SJSA1 (cell line): ENCODE results near the gene TPD52L2. TPM values are rescaled to one million over a fixed set of nuclear protein-coding genes. Genes with fewer than 3 reads are reported as not detected.

Source experiments
- DNase-seq, 2 experiments: peaks; one replicate each; pipeline ENCODE4 v3.0.0-alpha.2; 2015 to 2020; ENCODE audit warnings: low spot score in 2 of 2, low read depth in 1 of 2
- H3K27ac ChIP-seq: fragments of 250-450 bp; sonication (Bioruptor Pico); 2 replicates; pipeline ENCODE4 v1.5.1; 2020; ENCODE audit warnings: mild to moderate bottlenecking, moderate library complexity
- H3K27me3 ChIP-seq: fragments of 250-450 bp; sonication (Bioruptor Pico); replicated peaks from 2 replicates; pipeline ENCODE4 v1.5.1; 2020; ENCODE audit warnings: mild to moderate bottlenecking, moderate library complexity
- H3K36me3 ChIP-seq: fragments of 250-450 bp; sonication (Bioruptor Pico); 2 replicates; pipeline ENCODE4 v1.5.1; 2020; ENCODE audit warnings: mild to moderate bottlenecking
- H3K4me1 ChIP-seq: fragments of 250-450 bp; sonication (Bioruptor Pico); replicated peaks from 2 replicates; pipeline ENCODE4 v1.6.1; 2021; ENCODE audit warnings: mild to moderate bottlenecking
- H3K4me3 ChIP-seq: fragments of 250-450 bp; sonication (Bioruptor Pico); 2 replicates; pipeline ENCODE4 v1.5.1; 2020; ENCODE audit warnings: mild to moderate bottlenecking
- H3K9me3 ChIP-seq: fragments of 250-450 bp; sonication (Bioruptor Pico); replicated peaks from 2 replicates; pipeline ENCODE4 v1.5.1; 2020; ENCODE audit warnings: mild to moderate bottlenecking
- total RNA-seq: library from RNA; depleted of rRNA; stranded (reverse); fragments of >200 nt; shearing (Covaris generic); gene quantifications from 2 replicates; pipeline ENCODE4 v1.2.3, GENCODE V29; 2014

The TPD52L2 gene
- total RNA-seq, 1 experiment from 2014 or later = 101 TPM

DNA sequence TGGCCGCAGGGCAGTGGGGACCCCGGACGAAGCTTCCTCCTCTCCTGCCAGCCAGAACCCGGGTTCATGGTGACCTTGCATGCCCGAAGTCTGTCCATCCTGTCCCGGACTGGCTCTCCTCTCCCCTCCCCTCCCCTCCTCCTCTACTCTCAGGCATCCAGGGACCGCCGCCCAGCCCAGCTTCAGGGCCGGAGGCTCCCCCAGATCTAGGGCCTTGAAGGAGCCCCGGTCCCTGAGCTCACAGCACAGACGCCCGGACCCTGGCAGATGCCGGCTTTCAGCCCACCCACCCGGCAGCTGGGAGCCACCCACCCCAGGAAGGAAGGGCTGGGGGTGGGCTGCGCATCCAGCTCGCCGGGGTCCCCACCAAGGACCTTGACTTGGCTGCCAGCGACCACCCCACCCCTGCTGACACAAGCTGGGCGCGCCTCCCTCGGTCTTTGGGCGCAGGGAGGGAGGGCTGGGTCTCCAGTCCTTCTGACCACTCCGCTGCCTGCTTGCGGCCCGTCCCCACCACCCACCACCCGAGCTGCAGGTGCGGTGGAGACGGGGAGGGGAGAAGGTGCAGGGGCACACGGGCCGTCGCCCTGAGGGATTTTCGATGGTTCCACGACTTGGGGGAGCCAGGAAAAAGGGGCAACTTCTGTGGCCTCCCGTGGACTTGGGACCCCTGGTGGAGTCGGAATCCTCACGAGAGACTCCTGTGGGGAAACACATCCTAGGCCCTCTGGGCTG, 9.5 kb upstream of the TPD52L2 start:
- no peak overlapping the region for H3K4me3 ChIP-seq
- H3K27me3 ChIP-seq = no peaks in the 10 kb centered on the region

GRCh38 chr20:63856098-63856511, 9.0 kb upstream of the TPD52L2 start:
- peaks cover 5% of the 10 kb centered on the region for H3K36me3 ChIP-seq
- H3K4me1 ChIP-seq = peaks cover 18% of the 10 kb centered on the region
- DNase-seq = no peak
- no peak overlapping the region for H3K27ac ChIP-seq
- H3K4me3 ChIP-seq = no peak overlapping the region
- H3K9me3 ChIP-seq = no peaks in the 10 kb centered on the region
- H3K27me3 ChIP-seq = no peaks in the 10 kb centered on the region

More for the DNA sequence above, 9.5 kb upstream of the TPD52L2 start:
- Histone ChIP-seq H3K36me3 (no peaks in the 10 kb centered on the region), H3K27ac (no peak overlapping the region), H3K4me1 (peaks cover 18% of the 10 kb centered on the region), H3K9me3 (no peaks in the 10 kb centered on the region)
- no peak for DNase-seq

DNA sequence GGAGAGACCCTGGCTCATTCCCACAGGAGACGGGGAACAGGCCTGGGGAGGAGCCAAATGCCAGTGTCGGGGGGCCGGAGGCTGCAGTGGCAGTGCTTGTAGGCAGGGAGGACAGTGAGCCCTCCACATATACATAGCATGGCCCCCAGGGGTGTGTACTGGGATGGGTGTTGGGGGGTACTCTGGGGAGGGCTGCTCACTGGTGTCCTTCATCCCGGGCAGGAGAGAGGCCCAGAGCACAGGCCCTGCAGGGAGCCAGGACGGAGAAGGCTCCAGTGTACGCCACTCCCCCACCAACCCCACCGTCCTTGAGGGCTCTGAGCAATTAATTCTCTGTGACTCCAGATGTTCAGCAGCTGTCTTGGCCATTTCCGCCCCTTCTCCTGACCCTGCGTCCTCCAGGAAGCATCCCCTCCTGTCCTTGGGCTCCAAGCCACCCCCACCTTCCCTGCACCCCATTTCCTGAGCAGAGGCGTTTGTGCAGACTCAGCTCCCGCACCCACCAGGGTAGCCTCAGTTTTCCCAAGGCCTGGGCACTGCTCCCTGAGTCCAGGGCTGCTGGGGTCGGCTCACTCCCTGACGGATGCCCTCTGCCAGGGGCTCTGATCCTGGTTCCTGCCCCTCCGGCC, 7.2 kb upstream of the TPD52L2 start:
- Histone ChIP-seq H3K4me3 (no peak overlapping the region), H3K27me3 (no peaks in the 10 kb centered on the region), H3K36me3 (peaks cover 18% of the 10 kb centered on the region), H3K9me3 (no peaks in the 10 kb centered on the region), H3K4me1 (peaks cover 18% of the 10 kb centered on the region), H3K27ac (no peak overlapping the region)
- no peak for DNase-seq

- Histone ChIP-seq H3K36me3 (peaks cover 24% of the 10 kb centered on the region), H3K9me3 (no peaks in the 10 kb centered on the region), H3K4me1 (peaks cover 15% of the 10 kb centered on the region), H3K4me3 (no peak overlapping the region), H3K27me3 (no peaks in the 10 kb centered on the region), H3K27ac (no peak overlapping the region)
- DNase-seq = no peak
Observed at GRCh38 chr20:63858393-63859165, 6.5 kb upstream of the TPD52L2 start.

DNA sequence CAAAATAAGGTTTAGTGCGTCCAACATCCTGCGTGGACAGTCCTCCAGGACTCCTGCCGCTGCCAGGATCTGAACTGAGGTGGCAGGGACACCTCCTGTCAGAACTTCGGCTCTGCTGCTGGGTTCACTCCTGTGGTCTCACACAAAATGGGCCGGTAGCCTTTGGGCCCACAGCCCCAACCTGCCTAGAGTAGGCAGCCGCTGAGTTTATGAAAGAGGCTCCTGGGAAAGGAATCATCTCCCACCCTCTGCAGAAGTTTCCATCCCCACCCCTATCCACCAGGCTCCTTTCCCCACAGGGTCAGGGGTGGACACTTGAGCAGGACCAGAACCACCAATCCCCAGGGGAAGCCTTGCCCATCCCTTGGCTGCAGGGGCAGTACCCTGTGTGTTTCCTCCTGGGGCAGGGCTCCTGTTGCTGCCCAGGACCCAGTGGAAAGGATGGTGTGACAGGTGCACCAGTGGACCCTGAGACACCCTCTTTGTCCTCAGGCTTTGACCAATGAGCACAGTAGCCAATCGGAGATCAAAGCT, 5.8 kb upstream of the TPD52L2 start:
- Histone ChIP-seq H3K4me1 (peaks cover 15% of the 10 kb centered on the region), H3K27me3 (no peaks in the 10 kb centered on the region), H3K27ac (no peak overlapping the region), H3K4me3 (no peak overlapping the region), H3K9me3 (no peaks in the 10 kb centered on the region), H3K36me3 (peaks cover 29% of the 10 kb centered on the region)
- no peak for DNase-seq

DNA sequence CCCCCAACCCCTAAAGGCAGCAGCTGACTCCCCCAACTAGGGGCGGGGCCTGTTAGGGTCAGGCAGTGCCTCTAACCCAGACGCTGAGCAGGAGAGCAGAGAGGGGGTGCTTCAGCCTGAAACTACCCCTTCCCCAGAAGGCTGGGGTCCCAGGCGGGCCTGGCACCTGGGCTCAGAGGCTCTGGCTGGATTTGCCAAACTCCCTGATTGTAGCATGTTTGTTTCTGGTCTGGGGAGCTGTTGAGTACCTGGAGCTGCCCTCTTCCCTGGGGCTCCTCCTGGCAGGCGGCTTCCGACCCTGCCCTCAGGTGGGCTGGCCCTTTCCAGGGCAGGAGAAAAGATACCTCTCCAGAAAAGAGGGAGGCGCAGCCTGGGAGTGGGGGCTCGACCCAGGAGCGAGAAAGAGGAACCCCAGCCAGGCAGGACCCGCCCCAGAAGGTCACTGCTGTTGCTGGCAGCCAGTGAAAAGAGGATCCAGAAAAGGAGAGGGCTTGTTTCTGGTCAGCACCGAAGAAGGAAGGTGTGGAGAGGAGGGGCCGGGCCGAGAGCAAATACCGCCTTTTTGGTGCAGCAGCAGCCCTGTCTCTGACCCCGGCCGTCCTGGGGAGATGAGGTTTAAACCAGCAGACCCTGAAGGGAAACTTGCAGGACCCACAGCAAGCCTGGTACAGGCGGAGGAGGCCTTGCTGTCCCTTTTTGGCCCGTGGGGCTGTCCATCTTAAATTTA, 4.6 kb upstream of the TPD52L2 start:
- no peaks in the 10 kb centered on the region for H3K9me3 ChIP-seq
- H3K27ac ChIP-seq = no peak overlapping the region
- H3K27me3 ChIP-seq = no peaks in the 10 kb centered on the region
- H3K36me3 ChIP-seq = peaks cover 33% of the 10 kb centered on the region
- DNase-seq = no peak
- peaks cover 8% of the 10 kb centered on the region for H3K4me1 ChIP-seq
- no peak overlapping the region for H3K4me3 ChIP-seq

DNA sequence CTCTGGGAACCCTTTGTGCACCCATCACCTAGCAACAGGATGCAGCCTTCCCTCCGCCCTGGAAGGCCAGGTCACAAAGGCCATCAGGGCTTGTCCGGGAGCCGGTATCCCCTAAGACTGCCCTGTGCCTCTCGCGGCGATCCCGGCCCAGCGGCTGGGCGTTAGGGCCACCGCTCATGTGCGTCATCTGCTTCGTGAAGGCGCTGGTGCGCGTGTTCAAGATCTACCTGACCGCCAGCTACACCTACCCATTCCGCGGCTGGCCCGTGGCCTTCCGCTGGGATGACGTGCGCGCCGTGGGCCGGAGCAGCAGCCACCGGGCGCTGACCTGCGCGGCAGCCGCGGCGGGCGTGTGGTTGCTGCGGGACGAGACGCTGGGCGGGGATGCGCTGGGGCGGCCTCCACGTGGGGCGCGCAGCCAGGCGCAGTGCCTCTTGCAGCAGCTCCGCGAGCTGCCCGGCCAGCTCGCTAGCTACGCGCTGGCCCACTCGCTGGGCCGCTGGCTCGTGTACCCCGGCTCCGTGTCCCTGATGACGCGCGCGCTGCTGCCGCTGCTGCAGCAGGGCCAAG, 3.6 kb upstream of the TPD52L2 start, which contains the start of gene ABHD16B:
Gene ABHD16B (plus strand): TSS at position 134 of the 570 bp plus-strand sequence. CDS start 43 bp downstream, at position 177.
- Histone ChIP-seq H3K4me1 (peaks cover 14% of the 10 kb centered on the region), H3K27me3 (no peaks in the 10 kb centered on the region), H3K27ac (no peak within 1 kb of the TSS), H3K36me3 (peaks cover 34% of the 10 kb centered on the region), H3K9me3 (no peaks in the 10 kb centered on the region), H3K4me3 (no peak within 1 kb of the TSS)
- no peak for DNase-seq

DNA sequence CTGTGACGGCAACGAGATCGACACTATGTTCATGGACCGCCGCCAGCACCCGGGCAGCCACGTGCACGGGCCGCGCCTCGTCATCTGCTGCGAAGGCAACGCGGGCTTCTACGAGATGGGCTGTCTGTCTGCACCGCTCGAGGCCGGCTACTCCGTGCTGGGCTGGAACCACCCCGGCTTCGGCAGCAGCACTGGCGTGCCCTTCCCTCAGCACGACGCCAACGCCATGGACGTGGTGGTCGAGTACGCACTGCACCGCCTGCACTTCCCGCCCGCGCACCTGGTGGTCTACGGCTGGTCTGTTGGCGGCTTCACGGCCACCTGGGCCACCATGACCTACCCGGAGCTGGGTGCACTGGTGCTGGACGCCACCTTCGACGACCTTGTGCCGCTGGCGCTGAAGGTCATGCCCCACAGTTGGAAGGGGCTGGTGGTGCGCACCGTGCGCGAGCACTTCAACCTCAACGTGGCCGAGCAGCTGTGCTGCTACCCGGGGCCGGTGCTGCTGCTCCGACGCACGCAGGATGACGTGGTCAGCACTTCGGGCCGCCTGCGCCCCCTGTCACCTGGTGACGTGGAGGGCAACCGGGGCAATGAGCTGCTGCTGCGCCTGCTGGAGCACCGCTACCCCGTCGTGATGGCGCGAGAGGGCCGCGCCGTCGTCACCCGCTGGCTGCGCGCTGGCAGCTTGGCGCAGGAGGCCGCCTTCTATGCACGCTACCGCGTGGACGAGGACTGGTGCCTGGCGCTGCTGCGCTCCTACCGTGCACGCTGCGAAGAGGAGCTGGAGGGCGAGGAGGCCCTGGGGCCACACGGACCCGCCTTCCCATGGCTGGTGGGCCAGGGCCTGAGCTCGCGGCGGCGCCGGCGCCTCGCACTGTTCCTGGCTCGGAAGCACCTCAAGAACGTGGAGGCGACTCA, 2.8 kb upstream of the TPD52L2 start:
- no peaks in the 10 kb centered on the region for H3K27me3 ChIP-seq
- no peak overlapping the region for H3K4me3 ChIP-seq
- peaks cover 14% of the 10 kb centered on the region for H3K4me1 ChIP-seq
- H3K27ac ChIP-seq = no peak overlapping the region
- H3K9me3 ChIP-seq = no peaks in the 10 kb centered on the region
- DNase-seq = no peak
- peaks cover 38% of the 10 kb centered on the region for H3K36me3 ChIP-seq

- Histone ChIP-seq H3K4me1 (peaks cover 14% of the 10 kb centered on the region), H3K4me3 (peak overlapping the region; percentile 83; the same call in 1 of the 2 replicates), H3K27me3 (no peaks in the 10 kb centered on the region), H3K27ac (peak overlapping the region; percentile 22), H3K36me3 (peaks cover 40% of the 10 kb centered on the region), H3K9me3 (no peaks in the 10 kb centered on the region)
- DNase-seq = no peak
Observed at GRCh38 chr20:63863021-63863797, 1.9 kb upstream of the TPD52L2 start.

- H3K4me1 ChIP-seq = peaks cover 14% of the 10 kb centered on the region
- peak; percentile 72 to 76 for DNase-seq
- H3K27me3 ChIP-seq = no peaks in the 10 kb centered on the region
- peak overlapping the region; percentile 83 for H3K4me3 ChIP-seq
- peaks cover 48% of the 10 kb centered on the region for H3K36me3 ChIP-seq
- no peaks in the 10 kb centered on the region for H3K9me3 ChIP-seq
- peak overlapping the region; percentile 22 for H3K27ac ChIP-seq
Observed at GRCh38 chr20:63863798-63864544, 1.1 kb upstream of the TPD52L2 start.

DNA sequence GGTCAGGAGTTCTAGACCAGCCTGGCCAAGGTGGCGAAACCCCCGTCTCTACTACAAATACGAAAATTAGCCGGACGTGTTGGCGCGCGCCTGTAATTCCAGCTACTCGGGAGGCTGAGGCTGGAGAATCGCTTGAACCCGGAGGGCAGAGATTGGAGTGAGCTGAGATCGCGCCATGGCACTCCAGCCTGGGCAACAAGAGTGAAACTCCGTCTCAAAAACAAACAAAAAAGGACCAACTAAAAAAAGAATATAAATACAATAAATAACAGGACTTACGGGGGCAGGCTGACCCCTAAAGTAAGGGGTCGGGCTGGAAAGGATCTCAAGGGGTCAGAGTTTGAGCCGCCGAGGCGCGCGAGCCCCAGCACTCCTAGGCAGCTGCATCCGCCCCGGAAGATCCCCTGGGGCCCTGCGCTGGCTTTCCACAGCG, 509 bp upstream of the TPD52L2 start:
- no peak for DNase-seq
- peak overlapping the region; percentile 22 for H3K27ac ChIP-seq
- H3K4me1 ChIP-seq = peaks cover 14% of the 10 kb centered on the region
- peaks cover 54% of the 10 kb centered on the region for H3K36me3 ChIP-seq
- peak overlapping the region; percentile 83 for H3K4me3 ChIP-seq
- no peaks in the 10 kb centered on the region for H3K9me3 ChIP-seq
- H3K27me3 ChIP-seq = no peaks in the 10 kb centered on the region
